WERI-Rb-1 (cell line): ENCODE results near the gene FEZF2.

ENCODE experiments used
- DNase-seq: peaks from one replicate; pipeline ENCODE4 v3.0.0-alpha.2; 2020
- H3K27ac ChIP-seq: fragments of 250-450 bp; sonication (Bioruptor Pico); 2 replicates; pipeline ENCODE4 v1.5.1; 2020; ENCODE audit warnings: mild to moderate bottlenecking, moderate library complexity
- H3K27me3 ChIP-seq: fragments of 250-450 bp; sonication (Bioruptor Pico); 2 replicates; pipeline ENCODE4 v1.5.1; 2021; ENCODE audit warnings: mild to moderate bottlenecking, low read depth, moderate library complexity; ENCODE audit not compliant: insufficient read depth, severe bottlenecking
- H3K36me3 ChIP-seq: fragments of 250-450 bp; sonication (Bioruptor Pico); 2 replicates; pipeline ENCODE4 v1.5.1; 2020; ENCODE audit warnings: mild to moderate bottlenecking, moderate library complexity
- H3K4me3 ChIP-seq: 2 replicates; pipeline ENCODE4 v1.5.1; 2011; ENCODE audit warnings: low read depth, mild to moderate bottlenecking, control low read depth, low read length
- H3K9me3 ChIP-seq: fragments of 250-450 bp; sonication (Bioruptor Pico); 2 replicates; pipeline ENCODE4 v1.5.1; 2021; ENCODE audit warnings: mild to moderate bottlenecking, moderate library complexity; ENCODE audit not compliant: severe bottlenecking
- TF ChIP-seq, protein P1 (sequence below): IDR thresholded peaks from 2 replicates; pipeline ENCODE4 v1.5.1; 2011; ENCODE audit warnings: low read depth, mild to moderate bottlenecking, control low read depth, inconsistent platforms, low read length

The FEZF2 gene

DNA sequence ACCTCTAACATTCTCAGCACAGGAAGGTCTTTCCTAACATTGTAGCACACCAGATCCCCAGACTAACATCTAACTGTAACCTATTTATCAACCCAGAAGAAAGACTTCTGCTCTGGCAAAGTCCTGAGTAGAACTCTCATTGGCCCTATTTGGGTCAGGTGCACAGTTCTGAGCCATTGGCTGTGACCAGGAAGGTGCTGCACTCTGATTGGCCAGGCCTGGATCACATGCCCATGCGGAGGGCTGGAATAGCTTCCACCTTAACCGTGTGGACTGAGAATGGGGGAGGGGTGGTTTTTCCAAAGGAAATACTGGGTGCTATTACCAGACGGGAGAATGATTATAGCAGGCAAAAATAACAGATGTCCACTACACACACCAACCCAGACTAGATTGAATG is 11.5 kb downstream of the FEZF2 start:
- Histone ChIP-seq H3K9me3 (no peaks in the 10 kb centered on the region), H3K27ac (no peak overlapping the region), H3K27me3 (no peaks in the 10 kb centered on the region), H3K4me3 (no peak overlapping the region), H3K36me3 (no peaks in the 10 kb centered on the region)
- TF ChIP-seq, protein P1, sequence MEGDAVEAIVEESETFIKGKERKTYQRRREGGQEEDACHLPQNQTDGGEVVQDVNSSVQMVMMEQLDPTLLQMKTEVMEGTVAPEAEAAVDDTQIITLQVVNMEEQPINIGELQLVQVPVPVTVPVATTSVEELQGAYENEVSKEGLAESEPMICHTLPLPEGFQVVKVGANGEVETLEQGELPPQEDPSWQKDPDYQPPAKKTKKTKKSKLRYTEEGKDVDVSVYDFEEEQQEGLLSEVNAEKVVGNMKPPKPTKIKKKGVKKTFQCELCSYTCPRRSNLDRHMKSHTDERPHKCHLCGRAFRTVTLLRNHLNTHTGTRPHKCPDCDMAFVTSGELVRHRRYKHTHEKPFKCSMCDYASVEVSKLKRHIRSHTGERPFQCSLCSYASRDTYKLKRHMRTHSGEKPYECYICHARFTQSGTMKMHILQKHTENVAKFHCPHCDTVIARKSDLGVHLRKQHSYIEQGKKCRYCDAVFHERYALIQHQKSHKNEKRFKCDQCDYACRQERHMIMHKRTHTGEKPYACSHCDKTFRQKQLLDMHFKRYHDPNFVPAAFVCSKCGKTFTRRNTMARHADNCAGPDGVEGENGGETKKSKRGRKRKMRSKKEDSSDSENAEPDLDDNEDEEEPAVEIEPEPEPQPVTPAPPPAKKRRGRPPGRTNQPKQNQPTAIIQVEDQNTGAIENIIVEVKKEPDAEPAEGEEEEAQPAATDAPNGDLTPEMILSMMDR, result no peak
- DNase-seq, result no peak

DNA sequence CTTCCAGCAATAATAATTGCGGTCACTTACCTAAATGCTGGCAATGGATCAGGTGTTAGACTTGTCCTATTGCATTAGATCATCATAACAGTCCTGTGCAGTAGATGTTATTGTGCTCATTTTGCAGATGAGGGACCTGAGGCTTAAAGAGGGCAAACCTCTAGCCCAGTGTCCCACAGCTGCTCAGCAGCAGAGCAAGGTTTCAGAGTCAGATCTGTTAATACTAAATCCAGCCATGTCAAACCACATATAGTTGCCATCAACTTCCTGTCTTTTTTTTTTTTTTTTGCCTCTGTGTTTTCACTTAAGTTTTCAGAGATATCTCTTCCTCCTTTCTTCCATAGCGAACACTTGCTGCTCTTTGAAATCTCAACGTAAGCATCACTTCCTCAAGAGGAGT is 12.1 kb downstream of the FEZF2 start:
- no peaks in the 10 kb centered on the region for H3K27me3 ChIP-seq

DNA sequence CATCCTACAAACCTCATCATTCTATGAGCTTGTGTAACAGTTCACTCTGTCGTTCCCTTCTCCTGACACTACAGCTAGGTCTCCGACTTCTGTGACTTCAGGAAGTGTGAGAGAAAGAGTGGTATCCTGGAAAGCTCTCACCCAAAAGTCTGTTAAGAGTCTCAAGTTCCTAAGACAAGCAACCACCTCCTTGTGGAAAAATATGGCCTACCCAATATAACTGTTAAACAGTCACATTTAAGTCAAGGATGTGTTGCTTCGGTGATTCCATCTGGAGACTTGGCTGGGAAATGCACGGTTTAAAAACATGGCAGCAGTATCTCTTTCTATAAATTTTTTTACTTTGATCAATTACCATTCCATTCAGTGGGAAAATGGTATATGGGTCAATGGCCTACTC is 13.8 kb downstream of the FEZF2 start:
- TF ChIP-seq, protein P1, result no peak
- no peaks in the 10 kb centered on the region for H3K27me3 ChIP-seq
- H3K9me3 ChIP-seq, result no peaks in the 10 kb centered on the region
- no peak for DNase-seq
- no peak overlapping the region for H3K4me3 ChIP-seq
- H3K27ac ChIP-seq, result no peak overlapping the region
- H3K36me3 ChIP-seq, result no peaks in the 10 kb centered on the region

More for the DNA sequence above, 12.1 kb downstream of the FEZF2 start:
- Histone ChIP-seq H3K27ac (no peak overlapping the region), H3K9me3 (no peaks in the 10 kb centered on the region), H3K4me3 (no peak overlapping the region), H3K36me3 (no peaks in the 10 kb centered on the region)
- no peak for DNase-seq
- TF ChIP-seq, protein P1, result no peak

DNA sequence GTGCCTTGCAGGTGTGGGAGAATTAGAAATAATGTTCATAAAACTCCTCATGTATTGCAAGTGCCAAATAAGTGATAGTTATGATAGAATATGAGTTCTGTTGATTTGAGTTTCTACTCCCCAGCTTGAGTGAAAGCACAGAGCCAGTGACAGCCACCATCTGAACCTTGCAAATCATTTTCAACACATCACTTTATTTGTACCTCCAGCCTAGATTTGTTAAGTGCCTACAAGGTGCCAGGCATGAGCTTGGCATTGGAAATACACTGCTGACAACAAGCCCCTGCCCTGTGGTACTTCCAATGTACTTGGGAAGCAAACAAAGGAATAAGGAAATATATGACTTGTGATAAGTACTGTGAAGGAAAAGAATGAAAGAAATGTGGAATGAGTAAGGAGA is 17.0 kb downstream of the FEZF2 start:
- Histone ChIP-seq H3K27me3 (no peaks in the 10 kb centered on the region), H3K4me3 (no peak overlapping the region), H3K9me3 (no peaks in the 10 kb centered on the region), H3K36me3 (no peaks in the 10 kb centered on the region), H3K27ac (no peak overlapping the region)
- TF ChIP-seq, protein P1, result no peak
- no peak for DNase-seq

DNA sequence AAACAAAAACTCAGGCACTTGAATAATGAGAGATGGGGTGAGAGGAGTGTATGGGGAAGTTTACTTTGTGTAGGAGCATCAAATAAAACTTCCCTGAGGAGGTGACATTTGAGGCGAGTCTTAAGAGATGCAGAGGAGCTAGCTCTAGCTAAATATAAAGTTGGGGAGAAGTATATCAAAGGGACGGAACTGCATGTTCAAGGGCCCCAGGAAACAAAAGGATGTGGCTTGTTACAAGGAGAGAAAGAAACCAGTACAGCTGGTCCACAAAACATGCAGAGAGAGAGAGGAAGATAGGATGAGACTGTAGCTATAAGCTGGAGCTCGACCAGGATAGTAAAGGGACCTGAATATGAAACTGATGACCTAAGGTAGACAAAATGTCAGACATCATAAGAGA is 17.6 kb downstream of the FEZF2 start:
- Histone ChIP-seq H3K27me3 (no peaks in the 10 kb centered on the region), H3K27ac (no peak overlapping the region), H3K9me3 (no peaks in the 10 kb centered on the region), H3K4me3 (no peak overlapping the region), H3K36me3 (no peaks in the 10 kb centered on the region)
- DNase-seq, result no peak
- TF ChIP-seq, protein P1, result no peak

DNA sequence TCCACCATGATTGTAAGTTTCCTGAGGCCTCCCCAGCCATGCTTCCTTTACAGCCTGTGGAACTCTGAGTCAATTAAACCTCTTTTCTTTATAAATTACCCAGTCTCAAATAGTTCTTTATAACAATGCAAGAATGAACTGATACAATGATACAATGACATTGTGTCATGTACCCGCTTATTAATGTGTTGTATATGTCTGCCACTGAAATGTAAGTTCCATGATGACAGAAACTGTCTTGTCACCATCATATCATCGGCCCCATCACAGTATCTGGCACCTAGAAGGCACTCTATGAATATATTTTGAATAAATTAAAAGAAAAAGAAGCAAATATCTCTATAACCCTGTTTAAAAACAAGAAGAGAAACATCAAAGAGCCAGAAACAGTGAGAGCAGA is 29.6 kb downstream of the FEZF2 start:
- no peaks in the 10 kb centered on the region for H3K36me3 ChIP-seq
- DNase-seq, result no peak
- H3K4me3 ChIP-seq, result no peak overlapping the region
- TF ChIP-seq, protein P1, result no peak
- H3K9me3 ChIP-seq, result no peaks in the 10 kb centered on the region
- no peak overlapping the region for H3K27ac ChIP-seq
- H3K27me3 ChIP-seq, result no peaks in the 10 kb centered on the region
